K562 (cell line): Measurements from ENCODE around the gene FAR2. TPM values are rescaled to one million over a fixed set of nuclear protein-coding genes. Genes with fewer than 3 reads are reported as not detected.
A peak's percentile ranks its signal among the peaks of the same experiment; 100 is the strongest.

Experiments used
- ATAC-seq: fragments of 200-7000 bp; cut with Tn5 transposase; 3 replicates; pipeline ENCODE4 v1.9.1; 2020; ENCODE audit warnings: moderate library complexity
- BruUV-seq: library from RNA; stranded (reverse); fragments of 400-500 nt; replicated peaks from 2 replicates; lab custom pipeline; 2021; lab: Mats Ljungman, UMichigan
- CTCF ChIA-PET: fragments of 300-600 bp; formaldehyde crosslinking; extraction: SDS; loops from one replicate; lab custom pipeline; 2021; ENCODE audit warnings: low intra/inter-chr PET ratio; lab: Yijun Ruan, JAX
- POLR2A ChIA-PET: fragments of 300-600, 350-650 bp; sonication (Branson Sonifier 250); formaldehyde crosslinking; extraction: SDS; loops from one replicate; lab custom pipeline; 2021; ENCODE audit warnings: antibody characterized with exemption, inconsistent platforms; lab: Yijun Ruan, JAX
- DNase-seq, 4 experiments: peaks; one replicate each; pipeline versions ENCODE4 v3.0.0 to v3.0.0-alpha.2; 2011 to 2018; ENCODE audit warnings: low spot score in 3 of 4, mixed read lengths in 3 of 4; ENCODE audit errors: extremely low read depth in 1 of 4
- FAIRE-seq: peaks from 2 replicates; lab custom pipeline; 2011; peaks lifted over from hg19 to GRCh38; lab: Jason Lieb, UNC
- H2AFZ ChIP-seq: 2 replicates; pipeline ENCODE4 v1.6.0; 2011; ENCODE audit warnings: low read depth, low read length, control low read depth, inconsistent platforms
- H3K27ac ChIP-seq: fragments of 200-600 bp; 3 replicates; pipeline ENCODE4 v1.8.0; 2011; ENCODE audit warnings: low read depth, mild to moderate bottlenecking, control low read depth, inconsistent platforms, low read length, moderate library complexity, mixed read lengths; ENCODE audit errors: extremely low read depth
- H3K27me3 ChIP-seq, 2 experiments: fragments of 300-600 bp in 1 of 2; 2 replicates in 1 of 2; 3 replicates in 1 of 2; pipeline versions ENCODE4 v1.6.0 to v1.8.0; 2011; ENCODE audit warnings: inconsistent platforms in 2 of 2, low read length in 2 of 2, mild to moderate bottlenecking in 1 of 2, mixed read lengths in 1 of 2, moderate library complexity in 1 of 2; ENCODE audit not compliant: control insufficient read depth in 2 of 2, insufficient read depth in 2 of 2
- H3K36me3 ChIP-seq: fragments of 300-600 bp; 3 replicates; pipeline ENCODE4 v1.8.0; 2011; ENCODE audit warnings: mild to moderate bottlenecking, low read length, inconsistent platforms; ENCODE audit not compliant: control insufficient read depth, insufficient read depth
- H3K4me1 ChIP-seq, 2 experiments: fragments of 200-600 bp in 1 of 2; replicated peaks in 1 of 2; 2 replicates in 1 of 2; 3 replicates in 1 of 2; pipeline versions ENCODE4 v1.5.1 to v1.8.0; 2011; ENCODE audit warnings: inconsistent platforms in 2 of 2, low read length in 2 of 2, mild to moderate bottlenecking in 1 of 2, mixed read lengths in 1 of 2, moderate library complexity in 1 of 2; ENCODE audit not compliant: control insufficient read depth in 2 of 2, insufficient read depth in 2 of 2
- H3K4me2 ChIP-seq: 2 replicates; pipeline ENCODE4 v1.6.1; 2011; ENCODE audit warnings: low read length, control low read depth, inconsistent platforms, mixed read lengths; ENCODE audit not compliant: insufficient read depth
- H3K4me3 ChIP-seq: fragments of 200-600 bp; sonication (generic), shearing (Covaris generic); 2 replicates; pipeline ENCODE4 v1.5.1; 2016; ENCODE audit warnings: control low read depth, inconsistent platforms
- H3K79me2 ChIP-seq: fragments of 200-600 bp; 3 replicates; pipeline ENCODE4 v1.8.0; 2011; ENCODE audit warnings: low read length, inconsistent platforms; ENCODE audit not compliant: control insufficient read depth, insufficient read depth
- H3K9ac ChIP-seq, 2 experiments: 2 replicates each; pipeline versions ENCODE4 v1.6.0 to v1.6.1; 2011; ENCODE audit warnings: low read depth in 2 of 2, low read length in 2 of 2, control low read depth in 1 of 2, inconsistent platforms in 1 of 2, mild to moderate bottlenecking in 1 of 2, mixed read lengths in 1 of 2; ENCODE audit not compliant: insufficient read depth in 1 of 2
- H3K9me1 ChIP-seq: one replicate; pipeline ENCODE4 v1.6.0; 2011; ENCODE audit warnings: inconsistent platforms, mild to moderate bottlenecking, low read length, moderate library complexity; ENCODE audit not compliant: control insufficient read depth, insufficient read depth
- H3K9me3 ChIP-seq: replicated peaks from 2 replicates; pipeline ENCODE4 v1.5.1; 2011; ENCODE audit warnings: low read depth, low read length, inconsistent platforms; ENCODE audit not compliant: control insufficient read depth, insufficient read depth
- H4K20me1 ChIP-seq: replicated peaks from 2 replicates; pipeline ENCODE4 v1.6.1; 2011; ENCODE audit warnings: low read length, inconsistent platforms, mixed read lengths; ENCODE audit not compliant: control insufficient read depth, insufficient read depth
- ASH1L ChIP-seq: fragments of 450-650 bp; IDR thresholded peaks from 2 replicates; pipeline ENCODE4 v1.6.1; 2018; ENCODE audit warnings: borderline replicate concordance, mild to moderate bottlenecking, low read depth; ENCODE audit not compliant: partially characterized antibody
- CBX3 ChIP-seq, 2 experiments: IDR thresholded peaks; 1 replicate in 1 of 2; 2 replicates in 1 of 2; pipeline ENCODE4 v1.6.1; 2012; ENCODE audit warnings: inconsistent platforms in 2 of 2, low read length in 2 of 2, borderline replicate concordance in 1 of 2, control low read depth in 1 of 2
- CEBPG ChIP-seq, 3 experiments: fragments of 200-800 bp in 1 of 3; sonication (Bioruptor generic) in 1 of 3; sonication (generic) in 1 of 3; formaldehyde crosslinking in 1 of 3; IDR thresholded peaks in 2 of 3; conservative IDR thresholded peaks in 1 of 3; 2 replicates each; pipeline versions ENCODE4 v1.6.1 to v1.8.0; 2016 to 2022; ENCODE audit warnings: missing compliant biosample characterization in 2 of 3, missing genetic modification characterization in 2 of 3, mild to moderate bottlenecking in 1 of 3, missing genetic modification reagents in 1 of 3
- FIP1L1 ChIP-seq: fragments of 200-400 bp; formaldehyde crosslinking; IDR thresholded peaks from 2 replicates; pipeline ENCODE4 v1.6.1; 2018; ENCODE audit warnings: mild to moderate bottlenecking, low read depth, low read length; ENCODE audit not compliant: poor library complexity, severe bottlenecking
- HCFC1 ChIP-seq: IDR thresholded peaks from 2 replicates; pipeline ENCODE4 v1.6.1; 2012; ENCODE audit warnings: low read depth, low read length, improper control_type of control experiment
- HMG20A ChIP-seq: fragments of 450-650 bp; formaldehyde crosslinking; conservative IDR thresholded peaks from 2 replicates; pipeline ENCODE4 v1.4.0; 2020; ENCODE audit warnings: mild to moderate bottlenecking, mixed read lengths
- MAZ ChIP-seq, 2 experiments: fragments of 450-650 bp in 1 of 2; sonication (generic) in 1 of 2; formaldehyde crosslinking; IDR thresholded peaks in 1 of 2; conservative IDR thresholded peaks in 1 of 2; 2 replicates each; pipeline versions ENCODE4 v1.4.0 to v1.5.0; 2020; ENCODE audit warnings: mild to moderate bottlenecking in 1 of 2, missing genetic modification reagents in 1 of 2
- NCOA6 ChIP-seq: fragments of 450-650 bp; IDR thresholded peaks from 2 replicates; pipeline ENCODE4 v1.6.1; 2017; ENCODE audit warnings: mild to moderate bottlenecking
- PHB ChIP-seq: fragments of 250-450 bp; sonication (Bioruptor Pico); IDR thresholded peaks from 2 replicates; pipeline ENCODE4 v1.5.0; 2021
- PHF8 ChIP-seq: fragments of 200-600 bp; sonication (generic); IDR thresholded peaks from 2 replicates; pipeline ENCODE4 v1.6.1; 2012; ENCODE audit warnings: mixed run types, mild to moderate bottlenecking, inconsistent platforms, low read length, moderate library complexity, borderline replicate concordance
- RBM25 ChIP-seq: fragments of 200-400 bp; formaldehyde crosslinking; IDR thresholded peaks from 2 replicates; pipeline ENCODE4 v1.6.1; 2018; ENCODE audit warnings: low read length, low read depth, moderate library complexity; ENCODE audit not compliant: severe bottlenecking
- SAFB ChIP-seq: fragments of 200-400 bp; formaldehyde crosslinking; IDR thresholded peaks from 2 replicates; pipeline ENCODE4 v1.6.1; 2017; ENCODE audit warnings: low read depth, low read length, borderline replicate concordance
- ZNF165 ChIP-seq: fragments of 250-450 bp; sonication (Bioruptor Pico); IDR thresholded peaks from 2 replicates; pipeline ENCODE4 v1.4.0; 2020; ENCODE audit warnings: borderline replicate concordance
- WGBS: fragments of 100-300 bp; shearing (Covaris generic); methylation state at CpG from one replicate; pipeline ENCODE4 v1.1.6; 2016; ENCODE audit warnings: low coverage, mixed read lengths; ENCODE audit not compliant: insufficient coverage; ENCODE audit errors: missing lambda C conversion rate; 5-methylcytosine and 5-hydroxymethylcytosine counted together
- in situ Hi-C: fragments of 300-500 bp; cut with MboI; formaldehyde crosslinking; loops from 4 replicates; pipeline ENCODE4 v1.15.0; 2018; ENCODE audit warnings: inconsistent platforms, mixed read lengths
- intact Hi-C: fragments of 100-400 bp; cut with micrococcal nuclease; formaldehyde crosslinking; loops from 2 replicates; pipeline ENCODE4 v1.14.2; 2022
- polyA plus RNA-seq, 8 experiments: library from polyadenylated mRNA; depleted of rRNA in 4 of 8; stranded (reverse) in 5 of 8; unstranded in 3 of 8; fragments of >200 nt; fragmentation: Nextera tagmentation in 2 of 8; fragmentation: Illumina TruSeq in 1 of 8; extraction: Ambion mirVana in 2 of 8; extraction: Trizol in 1 of 8; gene quantifications; 2 replicates each; pipeline versions ENCODE4 v1.2.1 to v1.2.3, GENCODE V29; 2011 to 2014; ENCODE audit warnings: inconsistent platforms in 1 of 8, missing spikeins in 1 of 8
- total RNA-seq, 7 experiments: library from RNA; depleted of rRNA in 6 of 7; stranded (reverse); fragments of >200 nt in 6 of 7; fragmentation: Illumina TruSeq in 2 of 7; extraction: Trizol in 2 of 7; gene quantifications; 2 replicates each; pipeline versions ENCODE4 v1.2.1 to v1.2.3, GENCODE V29; 2011 to 2021; ENCODE audit warnings: low replicate concordance in 1 of 7
- TF ChIP-seq, protein P1 (sequence below), 3 experiments: fragments of 200-800 bp in 1 of 3; fragments of 250-450 bp in 1 of 3; fragments of 450-650 bp in 1 of 3; sonication (Bioruptor Pico) in 1 of 3; sonication (Bioruptor generic) in 1 of 3; formaldehyde crosslinking in 1 of 3; IDR thresholded peaks; 2 replicates each; pipeline versions ENCODE4 v1.6.1 to v1.8.0; 2016 to 2022; ENCODE audit warnings: mild to moderate bottlenecking in 2 of 3, missing genetic modification characterization in 2 of 3, missing compliant biosample characterization in 1 of 3, moderate library complexity in 1 of 3

Gene FAR2
- total and polyA plus RNA-seq, 9 of the 15 experiments (the other 6 are each of a cell fraction or from before 2014, with no cell fraction given): 5.0 to 13.4 (median 8.5) TPM

GRCh38 chr12:29380536-29381523 is 231.8 kb downstream of the FAR2 start, which contains the start of gene ERGIC2 (continued):
- no peak for TF ChIP-seq CEBPG (CRISPR knock-in tag; IDR thresholded peaks at IDR 0.05)
- 0 out of 4 replicates have a peak, but pooled peaks of 1 of the 2 experiments have one; percentile 20 for TF ChIP-seq CEBPG (tag; conservative IDR thresholded peaks at IDR 0.05 in 1 of 2, IDR thresholded peaks at IDR 0.05 in 1 of 2)
- TF ChIP-seq NCOA6: no peak
- TF ChIP-seq PHB (CRISPR knock-in tag): no peak
- TF ChIP-seq HCFC1: peak; percentile 50
- TF ChIP-seq PHF8: peak; percentile 91
- TF ChIP-seq MAZ (CRISPR knock-in tag; conservative IDR thresholded peaks at IDR 0.05 in 1 of 2, IDR thresholded peaks at IDR 0.05 in 1 of 2): 0 out of 4 replicates have a peak, but pooled peaks have one; percentile 15 to 55
- TF ChIP-seq HMG20A: no peak
- no peak for TF ChIP-seq FIP1L1

DNA sequence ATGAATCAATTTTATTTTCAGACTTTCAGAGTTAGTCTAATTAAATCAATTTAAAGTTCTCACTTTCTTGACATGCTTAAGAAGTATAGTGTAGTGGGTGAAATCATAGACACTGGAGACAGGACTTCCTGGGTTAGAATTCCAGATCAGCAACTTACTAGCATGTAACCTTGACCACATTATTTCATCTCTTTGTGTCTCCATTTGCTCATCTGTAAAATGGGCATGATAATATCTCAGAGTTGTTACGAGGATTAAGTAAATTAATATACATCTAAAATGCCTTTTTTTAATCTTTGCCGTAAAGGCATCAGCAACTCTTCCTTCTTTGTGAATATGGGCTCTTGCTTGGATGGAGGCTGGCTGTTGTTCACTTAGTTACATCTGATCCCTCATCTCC is 233.2 kb downstream of the FAR2 start:
- in situ Hi-C loops: no loop called here
- no peak for TF ChIP-seq SAFB
- TF ChIP-seq RBM25: peak; percentile 87
- TF ChIP-seq ZNF165: no peak
- no peak for TF ChIP-seq ASH1L
- TF ChIP-seq, protein P1, sequence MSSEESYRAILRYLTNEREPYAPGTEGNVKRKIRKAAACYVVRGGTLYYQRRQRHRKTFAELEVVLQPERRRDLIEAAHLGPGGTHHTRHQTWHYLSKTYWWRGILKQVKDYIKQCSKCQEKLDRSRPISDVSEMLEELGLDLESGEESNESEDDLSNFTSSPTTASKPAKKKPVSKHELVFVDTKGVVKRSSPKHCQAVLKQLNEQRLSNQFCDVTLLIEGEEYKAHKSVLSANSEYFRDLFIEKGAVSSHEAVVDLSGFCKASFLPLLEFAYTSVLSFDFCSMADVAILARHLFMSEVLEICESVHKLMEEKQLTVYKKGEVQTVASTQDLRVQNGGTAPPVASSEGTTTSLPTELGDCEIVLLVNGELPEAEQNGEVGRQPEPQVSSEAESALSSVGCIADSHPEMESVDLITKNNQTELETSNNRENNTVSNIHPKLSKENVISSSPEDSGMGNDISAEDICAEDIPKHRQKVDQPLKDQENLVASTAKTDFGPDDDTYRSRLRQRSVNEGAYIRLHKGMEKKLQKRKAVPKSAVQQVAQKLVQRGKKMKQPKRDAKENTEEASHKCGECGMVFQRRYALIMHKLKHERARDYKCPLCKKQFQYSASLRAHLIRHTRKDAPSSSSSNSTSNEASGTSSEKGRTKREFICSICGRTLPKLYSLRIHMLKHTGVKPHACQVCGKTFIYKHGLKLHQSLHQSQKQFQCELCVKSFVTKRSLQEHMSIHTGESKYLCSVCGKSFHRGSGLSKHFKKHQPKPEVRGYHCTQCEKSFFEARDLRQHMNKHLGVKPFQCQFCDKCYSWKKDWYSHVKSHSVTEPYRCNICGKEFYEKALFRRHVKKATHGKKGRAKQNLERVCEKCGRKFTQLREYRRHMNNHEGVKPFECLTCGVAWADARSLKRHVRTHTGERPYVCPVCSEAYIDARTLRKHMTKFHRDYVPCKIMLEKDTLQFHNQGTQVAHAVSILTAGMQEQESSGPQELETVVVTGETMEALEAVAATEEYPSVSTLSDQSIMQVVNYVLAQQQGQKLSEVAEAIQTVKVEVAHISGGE (CRISPR knock-in tag; IDR thresholded peaks at IDR 0.05): no peak
- no peak for TF ChIP-seq CBX3 (IDR thresholded peaks at IDR 0.05; ENCODE audit: borderline replicate concordance in 1 of 2, low read length in 2 of 2)

More for the DNA sequence above, 233.2 kb downstream of the FAR2 start:
- Histone ChIP-seq H4K20me1 (no peaks in the 10 kb centered on the region; the same call in 1 of the 2 replicates), H3K9me3 (no peaks in the 10 kb centered on the region), H3K4me3 (no peak overlapping the region), H3K9ac (no peak overlapping the region), H3K79me2 (peaks cover 37% of the 10 kb centered on the region), H3K4me1 (peaks cover 0 to 7% of the 10 kb centered on the region in 2 experiments; a peak in 3 of 5 replicates), H3K27me3 (no peaks in the 10 kb centered on the region), H3K36me3 (peaks cover 11% of the 10 kb centered on the region; the same call in 2 of the 3 replicates), H3K4me2 (no peak overlapping the region), H3K27ac (no peak overlapping the region), H3K9me1 (no peaks in the 10 kb centered on the region), H2AFZ (peak overlapping the region; percentile 85)
- FAIRE-seq (no peak), ATAC-seq (no peak), DNase-seq (no peak)
- ChIA-PET POLR2A (no interaction called here), CTCF (no interaction called here)
- intact Hi-C loops: no loop called here
- WGBS: 81% methylated on average over 2 of the region's 2 CpGs
- no TSS peak for BruUV-seq
